GM19467 (cell line): Measurements from ENCODE around the gene CBFA2T3.
"Not testable (repeated sequence)": the region's sequence is repeated elsewhere in the genome, so short reads cannot be mapped to it uniquely, and the experiment has no call there.

Experiments used
- ATAC-seq: cut with Tn5 transposase; IDR thresholded peaks from one replicate; pipeline ENCODE4 v1.9.1; 2021; ENCODE audit warnings: mild to moderate bottlenecking, moderate library complexity; ENCODE audit not compliant: unreplicated experiment

The CBFA2T3 gene

DNA sequence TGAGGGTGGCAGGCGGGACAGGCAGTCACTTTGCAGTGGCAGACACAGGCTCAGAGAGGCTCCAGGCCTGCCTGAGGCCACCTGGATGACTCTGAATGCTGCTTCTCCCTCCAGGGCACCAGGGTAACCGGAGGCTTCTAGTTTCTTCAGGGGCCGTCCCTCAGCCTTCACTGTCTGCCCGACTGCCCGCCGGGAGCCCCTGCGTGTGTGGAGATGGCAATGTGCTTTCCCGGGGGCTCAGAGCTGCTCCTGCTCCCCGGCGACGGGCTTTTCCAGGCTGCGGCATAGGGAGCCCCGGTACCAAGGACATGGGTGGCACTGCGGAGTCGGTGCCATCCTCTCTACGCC is 51.5 kb downstream of the CBFA2T3 start:
- ATAC-seq = no peak

- ATAC-seq = no peak
These were observed 52.0 kb downstream of the CBFA2T3 start for GRCh38 chr16:88924834-88925539.

GRCh38 chr16:88923926-88924833 is 52.8 kb downstream of the CBFA2T3 start:
- ATAC-seq = no peak

DNA sequence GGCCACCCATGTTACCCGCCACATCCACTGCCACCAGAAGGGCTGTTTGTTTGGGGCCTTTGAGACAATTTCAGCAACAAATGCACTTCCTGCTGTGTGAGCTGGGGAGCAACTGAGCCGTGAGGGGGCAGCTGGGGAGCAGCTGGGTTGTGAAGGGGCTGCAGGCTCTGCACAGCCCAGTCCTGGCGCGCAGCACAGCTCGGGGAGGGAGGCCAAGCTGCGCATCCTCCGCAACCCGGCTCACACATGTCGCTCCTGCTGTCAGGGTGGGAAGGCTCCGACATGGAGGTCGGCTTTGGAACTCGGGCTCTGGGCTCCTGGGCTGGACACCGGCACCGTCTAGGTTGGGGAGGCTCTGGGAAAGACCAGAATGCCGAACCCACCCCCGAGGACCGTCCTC is 53.6 kb downstream of the CBFA2T3 start:
- no peak for ATAC-seq

- no peak for ATAC-seq
These were observed 54.1 kb downstream of the CBFA2T3 start for GRCh38 chr16:88922826-88923410.

- no peak for ATAC-seq
These were observed 54.7 kb downstream of the CBFA2T3 start for GRCh38 chr16:88922114-88922825.

- ATAC-seq = no peak
These were observed 55.4 kb downstream of the CBFA2T3 start for GRCh38 chr16:88921591-88921990.

DNA sequence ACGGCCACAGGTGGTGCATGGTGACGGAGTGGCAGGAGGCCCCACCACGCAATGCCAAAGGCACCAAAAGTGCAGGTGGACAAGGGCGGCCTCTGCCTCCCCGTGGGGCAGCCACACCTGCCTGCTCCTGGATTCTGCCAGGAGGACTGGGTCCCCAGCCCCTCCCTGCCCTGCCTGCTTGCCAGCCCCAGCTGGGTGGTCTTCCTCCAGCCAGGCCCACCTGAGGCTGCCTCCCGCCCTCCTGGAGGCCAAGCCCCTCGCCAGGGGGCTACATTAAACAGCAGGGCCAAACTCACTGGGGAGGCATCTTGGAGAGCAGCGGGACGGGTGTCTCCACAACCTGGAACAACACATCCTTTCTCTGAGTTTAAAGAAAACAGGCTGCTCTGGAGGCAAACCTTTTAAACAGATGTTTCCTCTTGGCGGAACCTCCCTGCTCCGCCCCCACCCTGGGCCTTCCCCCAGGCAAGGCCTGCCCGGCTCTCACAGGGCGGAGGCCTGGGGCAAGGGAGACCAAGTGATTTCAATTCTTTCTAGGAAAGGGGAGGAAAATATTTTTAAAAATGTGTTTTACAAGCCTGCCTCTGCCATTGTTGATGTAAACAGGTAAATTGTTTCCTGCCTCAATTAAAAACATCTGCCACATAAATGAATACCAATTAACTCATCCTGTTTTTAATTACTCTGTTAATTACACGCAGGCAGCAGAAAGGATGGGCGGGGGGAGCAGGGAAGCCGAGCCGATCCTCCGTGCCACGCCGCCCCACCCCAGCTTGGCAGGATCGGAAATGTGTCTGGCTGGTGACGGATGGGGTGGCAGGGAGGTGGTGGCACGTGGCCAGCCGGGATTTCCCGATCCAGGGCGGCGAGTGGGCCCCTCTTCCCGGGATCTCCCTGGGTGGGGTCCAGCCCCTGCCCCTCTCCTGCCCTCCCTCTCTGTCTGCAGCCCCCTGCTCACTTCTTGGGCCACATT is 56.1 kb downstream of the CBFA2T3 start:
- no peak for ATAC-seq

DNA sequence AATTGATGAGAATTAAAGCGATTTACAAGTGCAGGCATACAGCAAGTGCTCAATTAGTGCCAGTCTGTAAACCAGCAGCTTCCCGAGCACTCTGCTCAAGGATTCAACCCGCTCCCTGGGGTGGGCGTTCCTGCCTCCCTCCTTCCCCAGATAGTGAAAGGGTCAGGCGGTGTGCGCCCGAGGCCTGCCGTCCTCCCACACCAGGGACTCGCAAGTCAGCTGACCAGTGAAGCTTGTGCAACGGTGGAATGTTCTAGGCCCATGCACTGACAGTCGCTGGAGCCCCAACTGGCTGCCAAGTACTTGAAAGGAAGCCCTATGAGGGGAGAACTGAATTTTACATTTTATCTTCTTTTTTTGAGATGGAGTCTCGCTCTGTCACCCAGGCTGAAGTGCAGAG is 57.1 kb downstream of the CBFA2T3 start:
- no peak for ATAC-seq

DNA sequence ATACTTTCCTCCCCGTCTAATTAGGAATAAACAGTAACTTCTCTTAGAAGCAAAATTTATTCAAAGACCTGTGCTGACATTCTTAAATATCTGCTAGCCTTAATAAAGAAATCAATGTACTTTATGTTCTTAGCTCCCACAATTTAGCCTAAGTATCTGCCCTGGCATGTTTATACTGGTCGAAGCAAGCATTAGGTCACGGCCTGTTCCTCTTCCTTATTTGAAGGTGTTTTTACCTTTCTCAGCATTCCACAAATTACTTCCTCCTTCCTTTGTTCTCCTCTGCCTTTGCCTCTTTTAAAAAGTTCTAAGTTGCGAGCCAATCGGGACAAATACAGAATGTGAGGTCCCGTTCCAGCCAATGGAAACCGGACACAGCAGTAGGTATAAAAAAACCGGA is 58.1 kb downstream of the CBFA2T3 start:
- not testable (repeated sequence) for ATAC-seq

GRCh38 chr16:88917915-88918627 is 58.9 kb downstream of the CBFA2T3 start:
- no peak for ATAC-seq

DNA sequence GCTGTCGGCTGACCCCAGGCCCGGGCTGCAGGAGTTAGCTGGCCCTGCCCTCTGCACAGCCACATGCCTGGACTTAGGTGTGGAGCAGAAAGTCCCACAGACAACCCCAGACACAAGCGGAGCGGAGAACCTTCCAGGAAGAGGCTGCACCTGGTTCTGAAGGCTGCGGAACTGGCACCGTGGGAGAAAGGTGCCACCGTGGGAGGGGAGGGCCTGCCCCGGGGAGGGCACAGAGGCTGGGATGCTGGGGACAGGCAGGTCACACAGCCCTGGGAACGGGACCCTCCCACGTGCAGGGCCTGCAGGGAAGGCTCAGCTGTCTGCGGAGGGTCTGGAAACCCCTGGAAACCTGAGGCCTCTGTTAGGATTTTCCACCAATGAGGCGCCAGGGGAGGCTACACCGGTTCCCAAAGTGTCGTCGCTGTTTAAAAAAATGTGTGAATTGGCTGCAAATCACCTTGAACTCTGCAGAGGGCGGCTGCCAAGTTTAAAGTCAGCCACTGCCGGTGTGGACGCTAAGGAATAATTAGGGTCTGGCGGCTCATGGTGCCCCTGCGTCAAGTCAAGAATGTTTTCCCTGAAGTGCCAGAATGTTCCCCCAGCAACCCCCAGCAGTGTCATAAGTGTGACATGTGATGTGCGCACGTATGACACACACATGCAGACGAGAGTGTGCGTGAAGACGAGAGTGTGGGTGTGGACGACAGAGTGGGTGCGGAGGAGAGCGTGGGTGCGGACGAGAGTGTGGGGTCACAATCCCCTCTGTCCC is 59.7 kb downstream of the CBFA2T3 start:
- ATAC-seq = no peak

DNA sequence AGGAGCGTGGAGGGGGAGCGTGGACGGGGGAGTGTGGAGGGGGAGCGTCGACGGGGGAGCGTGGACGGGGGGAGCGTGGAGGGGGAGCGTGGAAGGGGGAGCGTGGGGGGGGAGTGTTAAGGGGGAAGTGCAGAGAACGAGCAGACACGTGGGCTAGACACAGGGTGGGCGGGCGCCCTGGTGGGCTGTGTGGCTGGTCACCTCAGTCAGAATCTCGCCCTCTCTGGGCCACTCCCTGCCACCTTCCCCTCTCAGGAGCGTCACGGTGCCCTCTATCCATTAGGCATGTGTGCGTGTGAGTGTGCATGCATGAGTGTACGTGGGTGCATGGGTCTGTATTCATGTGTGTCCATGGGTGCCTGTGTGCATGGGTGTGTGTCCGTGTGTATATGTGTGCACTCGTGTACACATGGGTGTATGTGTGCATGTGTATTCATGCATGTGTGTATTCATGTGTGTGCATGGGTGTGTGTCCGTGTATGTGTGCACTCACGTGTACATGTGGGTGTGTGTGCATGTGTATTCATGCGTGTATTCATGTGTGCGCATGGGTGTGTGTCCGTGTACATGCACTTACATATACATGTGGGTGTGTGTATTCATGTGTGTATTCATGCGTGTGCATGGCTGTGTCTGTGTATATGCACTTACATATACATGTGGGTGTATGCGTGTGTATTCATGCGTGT is 61.2 kb downstream of the CBFA2T3 start:
- ATAC-seq = no peak

DNA sequence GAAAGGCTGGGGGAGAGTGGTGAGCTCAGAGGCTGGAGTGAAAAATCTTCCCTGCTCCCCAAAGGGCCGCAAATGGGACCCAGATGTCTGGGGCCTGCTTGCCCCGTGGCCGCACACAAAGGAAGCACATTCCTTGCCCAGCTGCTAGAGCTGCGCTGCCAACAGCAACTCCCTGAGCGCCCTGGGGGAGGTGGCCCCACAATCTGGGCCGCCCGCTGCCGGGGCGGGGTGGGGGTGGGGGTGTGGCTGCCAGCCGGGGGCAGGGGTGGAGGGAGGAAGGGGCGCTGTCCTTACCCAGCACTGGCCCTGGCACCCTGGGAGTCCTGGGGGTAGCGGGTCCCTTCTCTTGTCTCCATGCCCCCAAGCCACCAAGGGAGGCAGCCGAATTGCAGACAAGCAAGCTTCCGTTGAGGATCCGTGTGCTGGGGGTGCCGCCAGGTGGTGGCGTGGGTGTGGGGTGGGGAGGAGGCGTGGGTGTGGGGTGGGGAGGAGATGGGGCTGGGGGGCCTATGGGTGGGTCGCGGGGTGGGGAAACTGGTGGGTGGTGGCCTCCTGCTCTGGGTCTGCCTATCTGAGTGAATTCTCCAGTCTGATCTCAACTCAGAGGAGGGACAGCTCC is 62.1 kb downstream of the CBFA2T3 start:
- no peak for ATAC-seq

DNA sequence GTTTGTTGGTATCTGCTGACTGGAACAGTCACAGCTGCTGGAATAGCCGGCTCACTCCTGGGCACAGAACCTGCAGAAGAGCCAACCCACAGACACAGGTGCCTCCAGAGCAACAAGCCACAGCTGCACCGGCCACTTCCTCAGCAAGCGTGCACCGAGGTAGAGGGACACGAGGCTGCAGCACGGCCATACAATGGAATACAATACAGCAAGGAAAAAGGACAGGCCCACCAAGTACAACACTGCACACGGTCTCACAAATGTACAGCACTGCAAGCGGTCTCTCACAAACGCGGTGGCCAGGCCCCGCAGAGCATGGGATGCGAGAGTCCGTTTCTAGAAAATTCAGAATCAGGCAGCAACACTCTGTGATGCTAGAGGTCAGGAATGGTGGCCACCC is 63.1 kb downstream of the CBFA2T3 start:
- no peak for ATAC-seq

GRCh38 chr16:88913001-88913612 is 63.9 kb downstream of the CBFA2T3 start:
- ATAC-seq = no peak

GRCh38 chr16:88912556-88912955 is 64.5 kb downstream of the CBFA2T3 start:
- ATAC-seq = no peak
